Measurements from ENCODE around the gene SELENOO.
A peak's percentile ranks its signal among the peaks of the same experiment; 100 is the strongest.

Gene SELENOO

DNA sequence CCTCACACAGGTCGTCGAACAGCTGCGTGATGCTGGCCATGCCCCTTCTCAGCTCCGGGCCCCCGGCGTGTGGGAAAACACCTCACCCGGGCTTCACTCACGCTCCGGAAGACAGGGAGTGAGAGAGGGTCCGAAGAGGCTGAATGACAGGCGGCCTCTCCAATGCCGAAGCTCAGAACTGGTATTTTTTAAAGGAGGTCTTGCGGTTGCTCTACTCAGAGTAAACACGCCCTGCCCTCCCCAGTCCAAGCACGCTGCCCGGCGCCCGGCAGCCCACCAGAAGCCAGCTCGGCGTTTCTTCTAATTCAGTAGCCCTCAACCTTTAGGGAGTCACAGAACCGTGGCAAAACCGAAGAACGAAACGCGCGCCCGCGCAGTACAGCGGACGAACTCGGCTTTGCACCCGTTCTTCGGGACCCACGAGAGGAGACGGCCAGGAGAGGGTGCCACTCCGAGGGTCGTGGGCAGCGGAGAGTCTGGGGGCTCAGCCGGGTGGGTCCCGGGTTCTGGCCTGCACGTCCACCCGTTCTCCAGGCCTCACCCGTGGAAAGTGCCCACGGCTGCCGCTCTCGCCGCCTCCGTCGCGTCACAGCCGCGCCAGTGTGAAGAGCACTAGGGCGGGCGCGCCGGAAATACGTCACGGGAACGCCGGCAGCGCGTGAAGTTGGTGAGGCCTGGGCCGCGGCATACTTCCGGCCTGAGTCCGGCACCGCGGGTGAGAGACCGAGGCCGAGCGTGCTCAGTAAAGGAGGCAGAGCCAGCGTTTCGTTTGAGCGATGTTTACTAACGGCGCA lies 43.8 kb downstream of the SELENOO start, which contains the start of gene TUBGCP6:
Gene TUBGCP6 (minus strand): TSS at position 604 of the 794 bp plus-strand sequence. CDS start 564 bp downstream, at position 40.
- Histone ChIP-seq H2AFZ (ENCODE audit: low read depth, low read length) (peak within 1 kb of the TSS; percentile 93), H3K4me1 (ENCODE audit: insufficient read depth, low read length) (peaks cover 58% of the 10 kb centered on the region), H3K27ac (ENCODE audit: low read length) (peak within 1 kb of the TSS; percentile 98), H3K36me3 (ENCODE audit: insufficient read depth, low read length) (peaks cover 45% of the 10 kb centered on the region), H3K27me3 (ENCODE audit: insufficient read depth, low read length, poor library complexity) (no peaks in the 10 kb centered on the region), H3K4me2 (ENCODE audit: insufficient read depth, low read length) (peak within 1 kb of the TSS; percentile 98), H3K9ac (ENCODE audit: low read depth, low read length) (peak within 1 kb of the TSS; percentile 87), H4K20me1 (ENCODE audit: insufficient read depth, low read length) (peaks cover 56% of the 10 kb centered on the region), H3K79me2 (ENCODE audit: insufficient read depth, low read length) (peaks cover 80% of the 10 kb centered on the region), H3K9me3 (ENCODE audit: insufficient read depth, low read length, severe bottlenecking) (no peaks in the 10 kb centered on the region), H3K4me3 (ENCODE audit: low read depth in 1 of 2, low read length in 2 of 2) (peak within 1 kb of the TSS; percentile 97 to 99)
- no peak for TF ChIP-seq EZH2 (IDR thresholded peaks at IDR 0.05; ENCODE audit: borderline replicate concordance, low read depth, low read length, severe bottlenecking)
- TF ChIP-seq, protein P1, sequence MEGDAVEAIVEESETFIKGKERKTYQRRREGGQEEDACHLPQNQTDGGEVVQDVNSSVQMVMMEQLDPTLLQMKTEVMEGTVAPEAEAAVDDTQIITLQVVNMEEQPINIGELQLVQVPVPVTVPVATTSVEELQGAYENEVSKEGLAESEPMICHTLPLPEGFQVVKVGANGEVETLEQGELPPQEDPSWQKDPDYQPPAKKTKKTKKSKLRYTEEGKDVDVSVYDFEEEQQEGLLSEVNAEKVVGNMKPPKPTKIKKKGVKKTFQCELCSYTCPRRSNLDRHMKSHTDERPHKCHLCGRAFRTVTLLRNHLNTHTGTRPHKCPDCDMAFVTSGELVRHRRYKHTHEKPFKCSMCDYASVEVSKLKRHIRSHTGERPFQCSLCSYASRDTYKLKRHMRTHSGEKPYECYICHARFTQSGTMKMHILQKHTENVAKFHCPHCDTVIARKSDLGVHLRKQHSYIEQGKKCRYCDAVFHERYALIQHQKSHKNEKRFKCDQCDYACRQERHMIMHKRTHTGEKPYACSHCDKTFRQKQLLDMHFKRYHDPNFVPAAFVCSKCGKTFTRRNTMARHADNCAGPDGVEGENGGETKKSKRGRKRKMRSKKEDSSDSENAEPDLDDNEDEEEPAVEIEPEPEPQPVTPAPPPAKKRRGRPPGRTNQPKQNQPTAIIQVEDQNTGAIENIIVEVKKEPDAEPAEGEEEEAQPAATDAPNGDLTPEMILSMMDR (IDR thresholded peaks at IDR 0.05; ENCODE audit: borderline replicate concordance, extremely low read depth, low read length, poor library complexity, severe bottlenecking): peak; percentile 33
- ATAC-seq (ENCODE audit: insufficient read depth, low read depth) (peak; percentile 82), DNase-seq (peak; percentile 89)

DNA sequence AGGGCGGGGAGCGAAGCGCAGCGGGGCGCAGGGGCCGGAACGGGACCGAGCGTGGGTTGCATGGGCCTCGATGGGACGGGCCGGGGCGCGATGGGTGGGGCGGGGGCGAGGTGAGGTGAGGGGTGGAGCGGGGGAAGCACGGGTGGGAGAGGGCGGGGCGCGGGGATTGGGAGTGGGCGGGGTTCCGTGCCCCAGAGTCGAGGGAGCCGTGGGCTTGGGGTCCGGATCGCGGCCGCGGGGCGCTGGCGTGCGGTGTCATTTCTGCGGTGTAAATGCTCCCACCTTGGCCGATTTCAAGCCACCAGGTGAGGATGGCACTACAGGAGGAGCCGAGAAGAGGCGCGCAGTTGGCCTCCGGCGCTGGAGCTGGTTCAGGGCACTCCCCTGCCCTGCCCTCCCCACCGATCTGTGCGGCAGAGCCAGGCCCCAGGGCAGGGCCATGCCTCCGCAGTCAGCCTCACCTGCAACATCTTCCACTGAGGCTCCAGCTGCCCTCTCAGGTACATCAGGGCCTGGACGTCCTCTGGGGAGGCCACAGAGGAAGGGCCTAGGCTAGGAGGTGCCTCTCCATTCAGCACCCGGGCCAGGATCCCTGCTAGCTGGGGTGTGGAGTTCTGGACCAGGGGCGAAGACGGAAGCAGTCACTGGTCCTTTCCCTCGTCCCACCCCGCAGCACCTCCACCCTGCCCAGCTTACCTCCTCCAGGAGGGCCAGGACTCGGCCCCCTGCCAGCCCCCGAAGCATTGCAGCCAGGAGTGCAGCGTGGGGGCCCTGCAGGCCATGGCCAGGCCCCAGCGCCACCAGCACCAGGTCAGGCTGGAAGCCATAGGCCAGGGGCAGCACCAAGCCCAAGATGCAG lies 44.6 kb downstream of the SELENOO start:
- Histone ChIP-seq H3K4me3 (ENCODE audit: low read depth in 1 of 2, low read length in 2 of 2) (peak overlapping the region; percentile 97 to 99), H3K4me2 (ENCODE audit: insufficient read depth, low read length) (peak overlapping the region; percentile 98), H3K4me1 (ENCODE audit: insufficient read depth, low read length) (peaks cover 65% of the 10 kb centered on the region), H4K20me1 (ENCODE audit: insufficient read depth, low read length) (peaks cover 56% of the 10 kb centered on the region), H3K9ac (ENCODE audit: low read depth, low read length) (peak overlapping the region; percentile 87), H3K27ac (ENCODE audit: low read length) (peak overlapping the region; percentile 98), H3K9me3 (ENCODE audit: insufficient read depth, low read length, severe bottlenecking) (no peaks in the 10 kb centered on the region), H2AFZ (ENCODE audit: low read depth, low read length) (peak overlapping the region; percentile 93), H3K36me3 (ENCODE audit: insufficient read depth, low read length) (peaks cover 45% of the 10 kb centered on the region), H3K79me2 (ENCODE audit: insufficient read depth, low read length) (peaks cover 80% of the 10 kb centered on the region), H3K27me3 (ENCODE audit: insufficient read depth, low read length, poor library complexity) (no peaks in the 10 kb centered on the region)
- ATAC-seq (ENCODE audit: insufficient read depth, low read depth): peak; percentile 49
- TF ChIP-seq EZH2 (IDR thresholded peaks at IDR 0.05; ENCODE audit: borderline replicate concordance, low read depth, low read length, severe bottlenecking): no peak
- DNase-seq: no peak

DNA sequence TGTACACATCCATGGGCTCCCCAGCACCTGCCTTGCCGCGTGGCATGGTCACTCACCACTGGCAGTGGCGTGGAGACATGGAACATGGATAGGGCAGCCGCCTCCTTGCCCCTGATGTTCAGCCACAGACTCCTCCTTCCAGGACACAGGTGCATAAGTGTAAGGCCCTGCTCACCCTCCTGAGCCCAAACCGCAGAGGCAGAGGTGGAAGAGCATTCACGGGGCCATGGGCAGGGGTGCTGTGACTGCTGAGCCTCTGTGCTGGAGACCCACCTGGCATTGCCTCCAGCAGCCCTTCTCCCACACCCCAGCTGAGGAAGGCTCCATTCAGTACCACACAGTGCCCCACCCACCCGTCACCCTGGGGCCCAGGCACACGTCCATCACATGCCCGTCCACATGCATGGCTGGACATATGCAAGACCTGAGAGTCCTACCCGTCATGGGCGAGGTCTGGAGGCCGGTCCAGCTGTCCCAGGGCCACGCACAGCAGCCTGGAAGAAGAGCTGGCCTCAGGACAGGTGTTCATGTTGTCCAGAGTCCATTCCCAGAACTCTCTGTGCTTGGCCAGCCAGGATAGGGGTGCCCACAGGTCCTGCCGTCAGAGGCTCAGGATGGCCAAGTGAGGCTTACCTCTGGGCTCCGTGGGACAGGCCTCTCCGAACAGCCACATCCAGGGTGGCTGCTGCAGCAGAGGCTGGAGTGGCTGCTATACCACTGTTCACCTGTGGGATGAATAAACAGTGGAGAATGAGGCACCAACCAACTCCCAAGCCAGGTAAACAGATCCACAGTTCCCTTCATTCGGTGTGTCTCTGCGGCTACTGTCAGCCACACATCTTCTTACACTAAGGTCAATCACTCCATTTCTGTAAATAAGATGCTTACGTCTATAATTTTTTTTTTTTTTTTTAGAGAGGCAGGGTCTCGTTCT lies 45.7 kb downstream of the SELENOO start:
- H3K4me2 ChIP-seq (ENCODE audit: insufficient read depth, low read length): peak overlapping the region; percentile 98
- H3K27me3 ChIP-seq (ENCODE audit: insufficient read depth, low read length, poor library complexity): no peaks in the 10 kb centered on the region
- no peak overlapping the region; the same call in 1 of the 2 replicates for H3K27ac ChIP-seq (ENCODE audit: low read length)
- H2AFZ ChIP-seq (ENCODE audit: low read depth, low read length): no peak overlapping the region
- H3K36me3 ChIP-seq (ENCODE audit: insufficient read depth, low read length): peaks cover 49% of the 10 kb centered on the region
- H4K20me1 ChIP-seq (ENCODE audit: insufficient read depth, low read length): peaks cover 54% of the 10 kb centered on the region
- ATAC-seq (ENCODE audit: insufficient read depth, low read depth) (no peak), DNase-seq (no peak)
- TF ChIP-seq, protein P1 (IDR thresholded peaks at IDR 0.05; ENCODE audit: borderline replicate concordance, extremely low read depth, low read length, poor library complexity, severe bottlenecking): peak; percentile 39
- TF ChIP-seq EZH2 (IDR thresholded peaks at IDR 0.05; ENCODE audit: borderline replicate concordance, low read depth, low read length, severe bottlenecking): no peak
- peaks cover 65% of the 10 kb centered on the region for H3K4me1 ChIP-seq (ENCODE audit: insufficient read depth, low read length)
- peak overlapping the region in 1 of 2 experiments; percentile 99; a peak in 2 of 4 replicates for H3K4me3 ChIP-seq (ENCODE audit: low read depth in 1 of 2, low read length in 2 of 2)
- H3K9ac ChIP-seq (ENCODE audit: low read depth, low read length): peak overlapping the region; percentile 87; the same call in 1 of the 2 replicates
- peaks cover 74% of the 10 kb centered on the region for H3K79me2 ChIP-seq (ENCODE audit: insufficient read depth, low read length)
- no peaks in the 10 kb centered on the region for H3K9me3 ChIP-seq (ENCODE audit: insufficient read depth, low read length, severe bottlenecking)

Data from DND-41 (cell line).